SIG-M5 treated with dmso at 0.1 percent for 504 hours (cell line): ENCODE results near the gene MFAP2.

Source experiments
- DNase-seq: peaks from one replicate; lab custom pipeline; 2025; ENCODE audit not compliant: unreplicated experiment; lab: John Stamatoyannopoulos, UW

The MFAP2 gene

DNA sequence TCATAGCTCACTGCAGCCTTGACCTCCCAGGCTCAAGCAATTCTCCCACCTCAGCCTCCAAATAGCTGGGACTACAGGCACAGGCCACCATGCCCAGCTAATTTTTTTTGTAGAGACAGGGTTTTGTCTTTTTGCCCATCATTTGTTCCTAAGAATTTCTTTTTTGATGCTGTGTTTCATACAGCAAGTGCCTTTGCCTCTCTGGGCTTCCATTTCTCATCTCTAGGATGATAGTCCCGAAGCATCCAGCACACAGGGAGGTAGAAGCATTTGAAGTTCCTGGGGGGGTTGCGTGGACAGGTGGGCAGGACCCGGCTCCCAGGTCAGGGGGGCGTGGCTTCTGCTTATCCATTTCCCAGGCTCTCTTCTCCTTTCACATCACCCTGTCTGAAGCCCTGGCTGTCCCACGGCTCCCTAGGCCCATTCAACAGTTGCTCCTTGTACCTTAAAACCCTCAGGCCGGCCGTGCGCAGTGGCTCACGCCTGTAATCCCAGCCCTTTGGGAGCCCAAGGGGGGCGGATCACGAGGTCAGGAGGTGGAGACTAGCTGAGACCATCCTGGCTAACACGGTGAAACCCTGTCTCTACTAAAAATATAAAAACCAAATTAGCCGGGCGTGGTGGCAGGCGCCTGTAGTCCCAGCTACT, 27.9 kb upstream of the MFAP2 start:
- DNase-seq, result no peak

DNA sequence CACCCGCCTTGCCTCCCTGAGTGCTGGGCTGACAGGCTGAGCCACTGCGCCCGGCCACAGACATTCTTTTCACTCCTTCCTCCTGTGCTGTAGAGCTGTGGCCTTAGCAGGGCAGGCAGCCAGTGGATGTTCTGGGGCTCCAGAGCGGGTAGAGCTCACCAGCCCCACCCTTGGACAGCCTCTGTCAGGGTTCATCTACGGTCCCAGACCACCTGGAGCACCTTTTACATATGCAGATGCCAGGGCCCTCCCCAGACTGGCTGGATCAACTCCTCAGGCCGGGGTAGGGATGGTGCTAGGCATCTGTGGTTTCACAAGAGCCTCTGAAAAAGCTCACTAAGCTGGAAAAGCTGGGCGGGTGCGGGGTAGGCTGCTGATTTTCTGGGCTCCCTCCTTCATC, 26.7 kb upstream of the MFAP2 start:
- no peak for DNase-seq

DNA sequence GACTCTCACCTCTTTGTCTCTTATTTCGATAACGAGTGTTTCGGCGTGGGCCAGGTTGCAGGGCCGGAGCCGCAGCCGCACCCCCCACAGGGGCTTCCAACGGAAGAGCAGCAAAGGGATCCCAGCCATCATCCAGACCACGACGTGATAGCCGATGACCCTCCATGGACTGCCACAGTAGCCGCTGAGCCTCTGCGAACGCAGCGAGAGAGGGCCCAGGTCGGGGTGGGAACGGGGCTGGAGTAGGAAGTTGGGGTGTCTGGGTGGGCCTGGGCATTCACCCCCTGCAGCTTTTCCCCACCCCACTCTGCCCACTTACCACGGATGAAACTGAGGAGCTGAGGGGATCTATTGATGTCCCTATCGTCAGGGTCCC, 24.9 kb upstream of the MFAP2 start:
- DNase-seq, result no peak

DNA sequence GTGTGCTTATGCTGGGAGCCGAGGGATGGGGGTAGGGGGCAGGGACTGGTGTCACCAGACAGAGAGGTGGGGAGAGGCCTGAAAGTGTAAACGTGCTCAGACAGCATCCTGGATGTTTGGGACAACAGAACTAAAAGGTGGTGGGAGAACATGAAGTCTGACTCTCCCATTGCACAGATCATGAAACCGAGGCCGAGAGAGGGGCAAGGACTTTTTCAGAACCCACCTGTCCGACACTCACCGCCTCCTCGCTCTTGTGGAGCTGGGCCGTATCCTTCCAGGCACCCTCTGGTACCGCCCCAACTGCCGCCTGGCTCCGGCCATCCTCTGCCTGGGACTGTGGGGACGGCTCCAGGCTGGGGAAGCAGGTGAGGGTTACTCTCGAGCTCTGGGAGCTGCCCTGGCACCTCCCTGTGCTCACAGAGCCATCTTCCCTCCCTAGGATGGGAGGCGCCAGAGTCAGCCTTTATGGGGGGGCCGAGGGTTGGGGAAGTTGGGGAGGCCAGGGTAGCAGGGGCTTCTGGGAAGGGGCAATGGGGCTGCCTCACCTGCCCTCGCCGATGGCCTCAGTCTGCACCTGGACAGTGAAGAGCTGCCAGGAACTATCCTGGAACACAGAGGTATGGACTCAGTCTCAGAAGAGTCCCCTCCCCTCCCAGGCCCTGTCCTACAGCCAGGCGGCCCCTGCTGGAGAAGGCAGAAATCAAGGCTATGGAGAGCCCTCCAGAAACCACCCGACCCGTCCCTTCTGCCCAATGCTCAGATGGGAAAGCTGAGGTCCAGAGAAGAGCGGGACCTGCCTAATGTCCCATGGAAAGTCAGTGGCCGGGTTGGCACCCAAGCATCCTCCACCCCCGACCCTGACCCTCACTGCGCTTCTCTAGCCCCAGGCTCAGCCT, 24.3 kb upstream of the MFAP2 start:
- DNase-seq, result no peak

DNA sequence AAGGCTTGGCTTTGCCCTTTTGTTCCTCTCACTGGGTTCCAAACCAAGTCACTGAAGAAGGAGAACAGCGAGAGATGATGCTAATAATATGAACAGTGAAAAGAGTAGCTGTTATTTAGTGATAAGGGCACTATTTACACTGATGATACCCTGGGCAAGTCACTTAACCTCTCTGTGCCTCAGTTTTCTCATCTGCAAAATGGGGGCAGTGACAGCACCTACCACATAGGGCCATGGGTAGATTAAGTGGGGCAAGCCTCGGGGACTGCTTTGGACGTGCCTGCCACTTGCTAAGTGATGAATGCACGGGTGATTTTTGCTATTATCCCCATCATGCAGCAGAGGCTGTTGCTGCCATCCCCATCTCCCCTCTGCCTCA, 22.1 kb upstream of the MFAP2 start:
- no peak for DNase-seq

DNA sequence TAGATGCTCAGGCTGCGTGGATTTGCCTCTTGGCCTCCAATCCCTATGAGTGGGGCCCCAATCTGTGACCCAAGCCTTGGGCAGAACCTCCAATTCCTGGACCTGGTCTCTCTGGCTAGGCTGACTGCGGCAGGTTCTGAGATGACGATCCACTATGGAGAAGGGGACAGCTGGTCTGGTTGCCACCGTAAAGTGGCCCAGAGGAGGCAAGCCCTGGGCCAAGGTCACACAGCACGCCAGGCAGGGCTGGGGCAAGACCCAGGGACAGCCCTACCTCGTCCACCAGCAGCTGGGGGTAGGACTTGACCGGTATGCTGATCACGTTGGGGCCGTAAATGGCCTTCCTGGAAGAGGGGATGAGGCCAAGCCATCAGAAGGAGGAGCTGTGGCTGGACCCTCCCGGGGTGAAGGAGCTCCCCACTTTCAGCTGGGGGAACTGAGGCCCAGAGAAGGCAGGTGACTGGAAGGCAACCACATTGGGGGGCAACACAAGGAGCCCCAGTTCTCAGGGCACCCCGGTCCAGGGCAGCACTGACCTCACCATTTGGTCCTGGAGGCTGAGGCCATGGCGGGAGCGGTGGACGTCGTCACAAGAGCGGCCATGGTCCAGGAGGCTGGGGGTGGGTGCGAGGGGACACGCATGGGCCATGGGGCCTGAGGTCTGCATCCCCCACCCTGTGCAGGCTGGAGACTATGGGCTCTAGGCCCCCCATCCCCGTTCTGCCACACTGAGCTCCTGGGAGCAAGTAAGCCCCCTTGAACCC, 21.5 kb upstream of the MFAP2 start:
- no peak for DNase-seq

DNA sequence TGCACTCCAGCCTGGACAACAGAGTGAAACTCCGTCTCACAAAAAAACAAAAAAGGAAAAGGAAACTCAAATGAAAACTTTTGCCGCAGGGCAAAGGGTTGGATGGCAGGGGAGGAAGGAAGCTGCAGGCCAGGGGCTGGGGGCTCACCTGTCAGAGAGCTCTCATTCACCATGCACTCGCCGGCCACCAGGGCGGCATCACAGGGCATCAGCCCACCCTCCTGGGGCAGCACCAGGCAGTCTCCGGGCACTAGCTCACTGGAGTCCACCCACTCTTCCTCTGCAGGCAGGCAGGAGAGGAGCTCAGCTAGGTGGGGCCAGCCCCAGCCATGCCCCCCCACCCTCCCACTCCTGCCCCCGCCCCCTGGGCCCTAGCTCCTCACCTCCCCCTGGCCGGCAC, 19.4 kb upstream of the MFAP2 start:
- DNase-seq, result no peak

DNA sequence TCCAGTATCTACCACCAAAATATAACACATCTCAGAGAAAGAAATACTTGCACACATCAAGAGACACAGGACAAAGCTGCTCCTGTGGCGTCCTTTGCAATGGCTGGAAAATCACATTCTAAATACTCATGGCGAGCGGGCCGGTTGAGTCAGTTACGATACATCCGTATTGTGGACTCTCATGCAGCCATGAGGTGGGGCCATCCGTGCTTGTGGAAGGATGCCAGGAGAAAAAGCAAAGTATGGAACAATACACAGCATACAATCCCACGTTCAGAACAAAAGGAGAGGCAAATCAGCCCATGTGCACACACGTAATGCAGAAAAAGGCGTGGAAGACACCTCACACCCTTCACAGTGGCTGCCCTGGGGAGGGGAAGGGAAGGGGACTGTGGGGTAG, 18.2 kb upstream of the MFAP2 start:
- no peak for DNase-seq

DNA sequence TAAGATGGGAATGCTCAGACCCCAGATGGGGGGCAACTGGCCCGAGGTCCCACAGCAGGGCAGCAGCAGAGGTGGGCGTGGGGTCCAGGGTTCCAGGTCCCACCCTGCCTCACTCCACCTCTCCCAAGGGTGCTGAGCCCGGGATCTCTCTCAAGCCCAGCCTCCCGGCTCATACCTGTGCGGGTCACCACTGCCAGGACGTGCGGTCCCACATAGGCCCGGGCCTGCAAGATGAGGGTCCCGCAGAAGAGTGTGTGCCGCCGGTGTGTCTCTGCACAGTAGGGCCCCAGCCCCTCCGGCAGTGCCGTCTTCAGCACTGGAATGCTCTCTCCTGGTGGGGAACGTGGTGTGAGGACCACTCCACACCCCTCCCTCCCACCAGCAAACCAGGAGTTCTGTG, 16.4 kb upstream of the MFAP2 start:
- no peak for DNase-seq

DNA sequence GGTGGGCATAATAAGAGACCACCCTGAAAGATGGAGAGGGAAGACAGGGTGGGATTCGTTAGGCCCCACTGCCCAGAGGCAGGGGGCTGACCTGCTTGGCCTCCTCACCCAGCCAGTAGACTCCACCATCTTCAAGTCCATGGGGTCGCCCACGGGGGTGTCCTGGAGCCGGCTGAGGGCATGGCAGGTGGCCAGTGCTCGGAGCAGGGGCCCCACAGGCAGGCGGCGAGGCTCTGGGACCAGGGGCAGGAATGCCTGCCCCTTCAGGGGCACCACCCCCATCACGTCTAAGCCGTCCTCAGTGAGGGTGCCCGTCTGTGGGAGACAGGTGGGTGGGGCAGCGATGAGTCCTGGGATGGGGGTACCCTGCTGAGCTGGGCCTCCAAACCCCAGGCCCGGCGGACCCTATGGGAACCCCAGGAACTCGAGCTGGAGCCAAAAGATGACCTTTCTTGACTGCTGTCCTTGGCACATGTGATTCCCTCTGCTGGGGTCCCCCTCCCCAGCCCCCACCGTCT, 13.2 kb upstream of the MFAP2 start:
- no peak for DNase-seq

DNA sequence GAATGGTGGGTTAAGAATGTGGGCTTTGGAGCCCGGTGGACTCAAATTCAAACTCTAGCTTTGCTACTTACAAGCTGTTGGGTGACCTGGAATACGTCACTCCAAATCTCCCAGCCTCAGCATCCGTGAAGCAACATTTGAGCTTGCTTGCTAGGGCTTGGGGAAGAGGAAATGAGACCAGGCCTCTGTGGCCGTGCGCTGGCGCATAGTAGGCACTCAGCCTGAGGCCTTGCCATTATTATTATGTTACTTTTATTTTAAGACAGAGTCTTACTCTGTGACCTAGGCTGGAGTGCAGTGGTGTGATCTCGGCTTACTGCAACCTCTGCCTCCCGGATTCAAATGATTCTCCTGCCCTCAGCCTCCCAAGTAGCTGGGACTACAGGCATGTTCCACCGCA, 12.3 kb upstream of the MFAP2 start:
- no peak for DNase-seq

DNA sequence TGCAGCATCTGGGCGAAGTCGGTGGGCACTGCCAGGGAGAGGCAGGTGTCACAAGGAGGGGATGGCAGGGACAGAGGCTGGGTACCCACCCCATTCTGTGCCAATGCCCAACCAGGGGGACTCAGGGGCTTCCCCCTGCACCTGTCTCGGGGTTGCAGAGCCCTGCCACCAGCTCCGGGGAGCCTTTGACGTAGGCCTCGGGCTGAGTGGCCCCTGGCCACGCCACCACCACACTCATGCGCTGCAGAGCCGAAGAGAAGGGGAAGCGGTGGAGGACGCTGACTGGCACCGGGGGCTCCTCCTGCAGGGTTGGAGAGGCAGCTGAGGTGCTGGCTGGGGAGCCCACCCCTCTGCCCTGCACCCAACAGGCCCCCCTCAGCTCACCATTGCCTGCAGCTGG, 11.7 kb upstream of the MFAP2 start:
- DNase-seq, result no peak

DNA sequence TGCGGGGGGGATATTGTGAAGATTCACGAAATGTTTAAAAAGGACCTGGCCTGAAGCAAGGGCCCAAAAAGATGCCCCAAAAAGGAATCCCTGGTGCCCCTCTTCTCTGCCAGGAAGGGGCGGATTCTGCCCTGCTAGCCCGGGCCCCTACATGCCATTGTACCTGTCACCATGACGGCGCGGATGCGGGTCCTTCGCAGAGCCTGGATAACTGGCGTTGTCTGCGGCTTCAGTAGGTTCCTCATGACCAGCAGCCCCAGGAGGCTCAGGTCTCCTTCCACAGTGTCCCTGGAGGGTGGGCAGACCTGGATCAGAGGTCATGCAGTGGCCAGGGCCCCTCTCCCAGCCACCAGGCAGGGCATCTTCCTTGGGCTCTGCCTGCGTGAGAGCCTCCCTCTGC, 11.2 kb upstream of the MFAP2 start:
- no peak for DNase-seq

DNA sequence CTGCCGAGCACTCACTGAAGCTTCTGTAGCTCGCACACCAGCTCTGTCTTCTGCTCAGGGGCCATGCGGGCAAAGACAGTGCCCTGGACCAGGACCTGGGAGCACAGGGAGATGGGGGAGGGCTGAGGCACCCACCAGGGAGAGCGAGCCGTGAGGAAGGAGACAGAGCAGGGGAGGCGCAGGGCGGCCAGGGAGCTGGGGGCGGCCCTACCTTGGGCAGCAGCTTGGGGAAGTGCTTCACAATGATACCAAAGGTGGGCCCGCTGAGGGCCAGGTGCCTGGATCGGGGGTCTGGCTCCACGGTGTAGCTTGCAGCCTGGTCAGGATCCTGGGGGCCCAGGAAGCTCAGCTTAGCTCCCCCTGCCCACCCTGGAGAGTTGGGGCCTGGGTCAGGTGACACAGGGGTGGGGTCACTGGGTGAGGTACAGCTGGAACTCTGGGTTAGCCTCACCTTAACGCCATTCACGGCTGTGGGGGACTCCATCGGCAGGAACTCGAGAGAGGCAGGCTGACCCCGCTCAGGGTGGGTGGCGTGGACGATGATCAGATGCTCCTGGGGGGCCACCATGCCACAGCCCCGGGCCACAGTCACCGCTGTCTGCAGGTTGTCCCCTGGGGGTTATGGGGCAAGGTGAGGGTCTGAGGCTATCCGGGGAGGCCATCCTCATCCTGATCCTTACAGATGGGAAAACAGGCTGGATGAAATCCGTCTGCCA, 9.4 kb upstream of the MFAP2 start:
- no peak for DNase-seq

DNA sequence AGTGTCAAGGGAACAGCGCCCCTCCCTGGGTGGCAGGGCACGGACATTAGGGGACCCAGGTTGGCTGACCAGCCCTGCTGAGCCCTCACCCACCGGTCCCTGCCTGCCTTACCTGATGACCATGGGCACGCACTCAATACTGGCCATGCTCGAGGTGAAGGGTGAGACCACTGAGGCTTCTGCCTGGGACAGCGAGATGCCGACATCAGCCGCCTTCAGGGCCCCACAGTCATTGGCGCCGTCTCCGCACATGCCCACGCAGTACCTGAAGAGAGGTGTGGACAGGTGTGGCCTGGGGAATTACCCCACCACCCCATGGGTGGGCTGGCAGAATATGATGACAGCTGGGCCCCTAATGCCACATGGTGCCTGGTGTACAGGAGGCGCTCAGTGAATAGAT, 7.8 kb upstream of the MFAP2 start:
- DNase-seq, result no peak

DNA sequence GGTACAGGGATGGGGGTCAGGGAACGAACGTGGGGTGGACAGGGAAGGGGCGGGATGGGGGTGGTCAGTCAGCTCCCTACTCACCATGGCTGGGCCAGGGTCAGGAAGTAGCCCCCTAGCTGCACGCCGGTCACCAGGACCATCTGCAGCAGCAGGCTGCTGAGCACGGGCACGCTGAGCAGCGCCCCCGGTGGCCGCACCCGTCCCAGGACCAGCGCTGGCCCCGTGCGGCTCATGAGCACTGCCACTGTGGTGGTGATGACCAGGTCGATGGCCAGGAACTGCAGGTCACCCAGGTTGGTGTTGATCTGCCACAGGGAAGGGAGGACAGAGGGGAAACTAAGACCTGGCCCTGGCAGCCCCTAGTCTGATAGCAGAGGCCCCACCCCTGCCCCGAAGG, 6.5 kb upstream of the MFAP2 start:
- DNase-seq, result no peak

DNA sequence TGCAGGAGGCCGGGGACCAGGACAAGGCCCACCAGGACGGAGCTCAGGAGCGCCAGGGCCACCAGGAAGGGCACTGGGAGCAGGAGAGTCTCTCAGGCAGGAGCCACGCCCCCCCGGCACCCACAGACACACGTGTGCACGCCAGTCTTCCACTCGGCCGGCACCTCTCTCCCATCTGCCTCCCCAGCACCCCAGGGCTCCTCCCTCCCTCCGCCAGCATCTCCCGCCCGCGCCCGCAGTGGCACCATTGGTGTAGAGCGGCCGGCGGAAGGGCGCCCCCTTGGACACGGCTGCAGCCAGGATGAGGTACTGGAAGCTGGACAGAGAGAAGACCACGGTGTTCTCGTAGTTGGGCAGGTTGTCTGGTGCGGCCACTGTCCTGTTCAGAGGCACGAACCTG, 6.1 kb upstream of the MFAP2 start:
- no peak for DNase-seq

DNA sequence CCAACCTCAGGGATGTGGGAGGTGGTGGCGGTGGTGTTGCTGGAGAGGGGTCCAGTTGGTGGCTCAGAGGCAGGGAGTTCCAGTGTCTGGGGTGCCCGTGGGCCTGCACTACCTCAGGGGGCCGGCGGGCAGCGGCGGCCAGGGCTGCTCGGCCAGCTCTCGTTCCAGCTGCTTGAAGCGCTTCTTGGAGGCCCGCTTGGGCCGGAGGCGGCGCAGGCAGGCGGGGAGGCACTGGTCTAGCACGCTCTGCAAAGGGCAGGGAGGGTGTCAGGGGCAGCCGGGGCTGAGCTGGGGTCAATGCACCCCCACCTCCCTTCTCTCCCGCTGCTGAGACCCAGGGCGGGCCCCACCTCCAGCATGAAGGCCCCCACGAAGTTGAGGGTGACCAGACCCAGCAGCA, 5.7 kb upstream of the MFAP2 start:
- no peak for DNase-seq

DNA sequence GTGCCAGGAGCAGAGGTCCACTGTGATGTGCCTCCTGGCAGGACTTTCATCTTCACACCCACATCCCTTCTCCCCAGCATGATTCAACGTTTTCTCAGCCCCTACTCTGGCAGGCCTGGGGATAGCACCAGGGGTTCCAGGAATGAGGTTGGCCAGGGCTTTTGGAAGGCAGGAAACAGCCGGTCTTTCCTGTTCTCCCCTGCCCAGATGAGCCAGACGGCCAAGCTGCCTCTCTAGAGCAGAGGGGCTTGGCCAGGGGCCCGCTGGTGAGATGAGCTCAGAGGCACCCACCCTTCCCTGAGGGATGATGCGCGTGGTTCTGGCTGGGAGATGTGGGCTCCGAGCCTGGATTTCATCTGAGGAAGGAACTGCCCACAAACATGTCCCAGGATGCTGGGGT, 4.3 kb upstream of the MFAP2 start:
- DNase-seq, result no peak

DNA sequence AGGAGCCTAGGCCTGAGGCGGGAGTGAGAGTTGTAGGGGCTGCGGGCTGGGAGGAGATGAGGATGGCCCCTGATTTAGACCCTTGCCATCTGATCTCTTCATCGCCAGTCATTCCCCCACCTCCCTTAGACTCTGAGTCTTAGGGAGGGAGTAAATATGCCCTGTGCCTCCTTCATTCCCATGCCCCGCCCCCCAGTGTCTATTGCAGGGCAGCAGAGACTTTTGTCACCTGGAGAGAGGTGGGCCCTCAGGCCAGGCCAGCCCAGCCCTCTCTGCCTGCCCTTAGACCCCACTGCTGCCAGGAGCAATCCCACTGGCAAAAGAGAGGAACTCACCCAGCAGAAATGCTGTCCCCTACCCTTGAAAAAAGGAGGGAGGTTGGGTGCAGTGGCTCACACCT, 3.2 kb upstream of the MFAP2 start:
- no peak for DNase-seq

DNA sequence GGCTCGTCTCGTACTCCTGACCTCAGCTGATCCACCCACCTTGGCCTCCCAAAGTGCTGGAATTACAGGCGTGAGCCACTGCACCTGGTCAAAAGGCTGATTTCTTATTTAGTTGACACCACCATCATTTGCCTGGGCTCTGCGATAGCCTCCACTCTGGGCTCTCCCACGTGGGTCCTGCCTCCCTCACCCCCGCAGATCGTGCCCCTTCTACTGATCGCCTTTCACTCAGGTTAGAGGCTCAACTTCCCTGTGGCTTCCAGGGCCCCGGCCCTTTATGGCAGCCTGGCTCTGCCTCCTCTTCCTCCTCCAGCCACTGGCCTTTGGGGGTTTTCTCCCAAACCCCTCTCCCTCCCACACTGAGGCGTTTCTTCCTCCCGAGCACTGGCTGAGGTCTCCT, 2.5 kb upstream of the MFAP2 start:
- DNase-seq, result no peak
